ENCODE measurements around the gene ARRB2. TPM values are rescaled to one million over a fixed set of nuclear protein-coding genes. Genes with fewer than 3 reads are reported as not detected.

The ARRB2 gene
- polyA plus RNA-seq, 1 of the 3 experiments (the other 2 are of a cell fraction) = 24.6 TPM

DNA sequence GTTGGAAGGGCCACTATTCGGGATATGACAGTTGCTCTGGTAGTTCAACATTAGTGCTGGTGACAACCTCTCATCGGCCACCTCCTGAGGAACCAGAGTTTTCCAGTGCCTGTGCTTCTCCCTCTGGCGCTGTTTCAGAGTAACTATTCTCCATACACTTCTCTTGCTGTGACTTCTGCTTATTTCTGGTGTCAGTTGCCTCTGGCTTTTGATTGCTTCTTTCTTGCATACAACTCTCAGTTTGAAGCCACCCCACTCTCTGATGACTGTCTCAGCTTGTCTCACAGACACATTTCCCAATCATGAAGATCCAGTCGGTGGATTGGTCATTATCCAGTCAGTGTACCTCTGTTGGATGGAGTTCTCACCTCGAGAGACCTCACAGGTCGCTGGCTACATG is 57.9 kb downstream of the ARRB2 start:
- H2AFZ ChIP-seq (ENCODE audit: low read depth) = no peak overlapping the region
- no peak overlapping the region for H3K27ac ChIP-seq (ENCODE audit: low read depth in 2 of 2, low read length in 1 of 2)
- no peak overlapping the region for H3K4me2 ChIP-seq
- H3K79me2 ChIP-seq (ENCODE audit: insufficient read depth) = no peaks in the 10 kb centered on the region
- H3K36me3 ChIP-seq (replicated peaks in 1 of 2; ENCODE audit: control insufficient read depth in 1 of 2, insufficient read depth in 2 of 2, low read length in 1 of 2) = no peaks in the 10 kb centered on the region
- POLR2A ChIA-PET = no interaction called here
- TF ChIP-seq, protein P1, sequence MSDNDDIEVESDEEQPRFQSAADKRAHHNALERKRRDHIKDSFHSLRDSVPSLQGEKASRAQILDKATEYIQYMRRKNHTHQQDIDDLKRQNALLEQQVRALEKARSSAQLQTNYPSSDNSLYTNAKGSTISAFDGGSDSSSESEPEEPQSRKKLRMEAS (IDR thresholded peaks at IDR 0.05; ENCODE audit: low read depth) = no peak
- TF ChIP-seq SIN3A (IDR thresholded peaks at IDR 0.05; ENCODE audit: borderline replicate concordance, low read depth, low read length) (no peak), NRF1 (IDR thresholded peaks at IDR 0.05; ENCODE audit: low read depth, low read length) (no peak), RXRA (IDR thresholded peaks at IDR 0.05; ENCODE audit: borderline replicate concordance, low read depth) (no peak), NFIC (IDR thresholded peaks at IDR 0.05; ENCODE audit: borderline replicate concordance) (no peak)
- CTCF ChIA-PET = interaction anchor here (0.7 to 1.6 kb wide), 3 partner anchors 18 to 121 kb away, joined by 3 to 6 read pairs (median 3); partner anchors contain the start of gene VMO1
- H3F3A ChIP-seq (replicated peaks; ENCODE audit: insufficient read depth) = no peaks in the 10 kb centered on the region
- H3K4me3 ChIP-seq (ENCODE audit: low read depth in 2 of 2, low read length in 1 of 2) = no peak overlapping the region
- WGBS (ENCODE audit: low lambda C conversion rate) = 26% methylated on average over 6 of the region's 6 CpGs
- no peak for DNase-seq
- no peaks in the 10 kb centered on the region for H4K20me1 ChIP-seq (ENCODE audit: insufficient read depth)
- no peaks in the 10 kb centered on the region for H3K9me2 ChIP-seq
- no peaks in the 10 kb centered on the region for H3K9me3 ChIP-seq
- H3K4me1 ChIP-seq (ENCODE audit: control insufficient read depth in 1 of 2, insufficient read depth in 2 of 2, low read depth in 1 of 2, low read length in 1 of 2) = peaks cover 0 to 10% of the 10 kb centered on the region in 2 experiments; a peak in 1 of 4 replicates
- H3K27me3 ChIP-seq (ENCODE audit: insufficient read depth) = peaks cover 44% of the 10 kb centered on the region
- H3K9ac ChIP-seq = no peak overlapping the region

DNA sequence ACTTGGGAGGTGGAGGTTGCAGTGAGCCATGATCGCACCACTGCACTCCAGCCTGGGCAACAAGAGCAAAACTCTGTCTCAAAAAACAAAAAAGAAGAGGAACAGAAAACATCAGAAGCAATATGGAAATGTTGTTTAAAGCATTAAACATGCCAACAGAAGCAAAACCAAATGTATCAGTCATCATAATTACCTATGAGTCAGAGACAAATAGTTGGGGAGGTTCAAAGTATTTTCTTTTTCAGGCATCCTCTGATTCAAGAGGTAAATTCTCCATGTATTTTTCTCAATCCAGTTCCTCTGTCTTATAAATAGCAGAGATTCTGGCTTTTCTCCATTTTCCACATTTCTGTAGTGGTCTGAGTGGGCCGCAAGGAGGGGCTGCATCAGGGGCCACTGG is 59.2 kb downstream of the ARRB2 start:
- Histone ChIP-seq H3K79me2 (ENCODE audit: insufficient read depth) (no peaks in the 10 kb centered on the region), H3F3A (replicated peaks; ENCODE audit: insufficient read depth) (no peaks in the 10 kb centered on the region), H3K4me3 (ENCODE audit: low read depth in 2 of 2, low read length in 1 of 2) (no peak overlapping the region), H4K20me1 (ENCODE audit: insufficient read depth) (no peaks in the 10 kb centered on the region), H3K27me3 (ENCODE audit: insufficient read depth) (peaks cover 36% of the 10 kb centered on the region), H3K36me3 (replicated peaks in 1 of 2; ENCODE audit: control insufficient read depth in 1 of 2, insufficient read depth in 2 of 2, low read length in 1 of 2) (no peaks in the 10 kb centered on the region), H3K4me2 (no peak overlapping the region), H2AFZ (ENCODE audit: low read depth) (no peak overlapping the region), H3K4me1 (ENCODE audit: control insufficient read depth in 1 of 2, insufficient read depth in 2 of 2, low read depth in 1 of 2, low read length in 1 of 2) (peaks cover 0 to 10% of the 10 kb centered on the region in 2 experiments; a peak in 1 of 4 replicates), H3K27ac (ENCODE audit: low read depth in 2 of 2, low read length in 1 of 2) (no peak overlapping the region), H3K9me3 (no peaks in the 10 kb centered on the region), H3K9me2 (no peaks in the 10 kb centered on the region), H3K9ac (no peak overlapping the region)
- 70% methylated on average over 2 of the region's 2 CpGs for WGBS (ENCODE audit: low lambda C conversion rate)
- POLR2A ChIA-PET = no interaction called here
- TF ChIP-seq FOXJ3 (CRISPR knock-in tag; IDR thresholded peaks at IDR 0.05) (no peak), GATA2 (CRISPR knock-in tag; IDR thresholded peaks at IDR 0.05) (no peak), RXRA (IDR thresholded peaks at IDR 0.05; ENCODE audit: borderline replicate concordance, low read depth) (no peak), RFX5 (IDR thresholded peaks at IDR 0.05; ENCODE audit: low read length) (no peak), CHD2 (IDR thresholded peaks at IDR 0.05; ENCODE audit: low read length, partially characterized antibody) (no peak), TAF1 (IDR thresholded peaks at IDR 0.05; ENCODE audit: borderline replicate concordance, low read depth, low read length) (no peak), POLR2AphosphoS5 (IDR thresholded peaks at IDR 0.05; ENCODE audit: low read depth, low read length) (no peak), GABPA (IDR thresholded peaks at IDR 0.05; ENCODE audit: low read depth) (no peak), FOSL2 (IDR thresholded peaks at IDR 0.05; ENCODE audit: borderline replicate concordance, low read depth) (peak; percentile 17; the same call in 1 of the 2 replicates)
- TF ChIP-seq, protein P2, sequence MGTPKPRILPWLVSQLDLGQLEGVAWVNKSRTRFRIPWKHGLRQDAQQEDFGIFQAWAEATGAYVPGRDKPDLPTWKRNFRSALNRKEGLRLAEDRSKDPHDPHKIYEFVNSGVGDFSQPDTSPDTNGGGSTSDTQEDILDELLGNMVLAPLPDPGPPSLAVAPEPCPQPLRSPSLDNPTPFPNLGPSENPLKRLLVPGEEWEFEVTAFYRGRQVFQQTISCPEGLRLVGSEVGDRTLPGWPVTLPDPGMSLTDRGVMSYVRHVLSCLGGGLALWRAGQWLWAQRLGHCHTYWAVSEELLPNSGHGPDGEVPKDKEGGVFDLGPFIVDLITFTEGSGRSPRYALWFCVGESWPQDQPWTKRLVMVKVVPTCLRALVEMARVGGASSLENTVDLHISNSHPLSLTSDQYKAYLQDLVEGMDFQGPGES (IDR thresholded peaks at IDR 0.05; ENCODE audit: low read depth, low read length) = no peak
- TF ChIP-seq, protein P3, sequence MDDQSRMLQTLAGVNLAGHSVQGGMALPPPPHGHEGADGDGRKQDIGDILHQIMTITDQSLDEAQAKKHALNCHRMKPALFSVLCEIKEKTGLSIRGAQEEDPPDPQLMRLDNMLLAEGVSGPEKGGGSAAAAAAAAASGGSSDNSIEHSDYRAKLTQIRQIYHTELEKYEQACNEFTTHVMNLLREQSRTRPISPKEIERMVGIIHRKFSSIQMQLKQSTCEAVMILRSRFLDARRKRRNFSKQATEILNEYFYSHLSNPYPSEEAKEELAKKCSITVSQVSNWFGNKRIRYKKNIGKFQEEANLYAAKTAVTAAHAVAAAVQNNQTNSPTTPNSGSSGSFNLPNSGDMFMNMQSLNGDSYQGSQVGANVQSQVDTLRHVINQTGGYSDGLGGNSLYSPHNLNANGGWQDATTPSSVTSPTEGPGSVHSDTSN (IDR thresholded peaks at IDR 0.05) = peak; percentile 12; the same call in 1 of the 2 replicates
- CTCF ChIA-PET = interaction anchor here (1.8 kb wide), 1 partner anchor 134 kb away, joined by 5 read pairs; the partner anchor contains the start of gene CHRNE
- no peak for DNase-seq

Other genes with a start within 250 kb of the ARRB2 start
- gene SPNS2, start 211.8 kb upstream of the ARRB2 start, polyA plus RNA-seq (2012; rRNA removed) = 0.08 TPM in 1 of 2 replicates, not detected in the other
- gene MYBBP1A, start 155.2 kb upstream of the ARRB2 start, polyA plus RNA-seq (2012; rRNA removed) = 74.7 and 93.0 TPM in 2 replicates
- gene GGT6, start 150.1 kb upstream of the ARRB2 start, polyA plus RNA-seq (2012; rRNA removed) = not detected in 2 replicates
- not detected in 2 replicates for gene SMTNL2, start 126.1 kb upstream of the ARRB2 start, polyA plus RNA-seq (2012; rRNA removed)
- not detected in 2 replicates for gene ALOX15, start 69.0 kb upstream of the ARRB2 start, polyA plus RNA-seq (2012; rRNA removed)
- gene PELP1, start 6.5 kb upstream of the ARRB2 start, polyA plus RNA-seq (2012; rRNA removed) = 12.2 and 21.8 TPM in 2 replicates
- gene MED11, start 20.8 kb downstream of the ARRB2 start, polyA plus RNA-seq (2012; rRNA removed) = 51.0 and 54.4 TPM in 2 replicates
- 0.06 and 0.08 TPM in 2 replicates for gene ZMYND15, start 29.2 kb downstream of the ARRB2 start, polyA plus RNA-seq (2012; rRNA removed)
- 3.4 and 4.3 TPM in 2 replicates for gene CXCL16, start 29.3 kb downstream of the ARRB2 start, polyA plus RNA-seq (2012; rRNA removed)
- not detected in 2 replicates for gene TM4SF5, start 61.3 kb downstream of the ARRB2 start, polyA plus RNA-seq (2012; rRNA removed)
- gene VMO1, start 75.7 kb downstream of the ARRB2 start, polyA plus RNA-seq (2012; rRNA removed) = 0.76 and 1.3 TPM in 2 replicates
- gene GLTPD2, start 78.3 kb downstream of the ARRB2 start, polyA plus RNA-seq (2012; rRNA removed) = not detected in 2 replicates
- gene PSMB6, start 85.5 kb downstream of the ARRB2 start, polyA plus RNA-seq (2012; rRNA removed) = 325 and 331 TPM in 2 replicates
- 42.5 and 49.2 TPM in 2 replicates for gene PLD2, start 96.5 kb downstream of the ARRB2 start, polyA plus RNA-seq (2012; rRNA removed)
- gene MINK1, start 122.7 kb downstream of the ARRB2 start, polyA plus RNA-seq (2012; rRNA removed) = 53.2 and 64.7 TPM in 2 replicates
- gene C17orf107, start 188.9 kb downstream of the ARRB2 start, polyA plus RNA-seq (2012; rRNA removed) = 0.44 and 0.52 TPM in 2 replicates
- 0.54 and 0.71 TPM in 2 replicates for gene CHRNE, start 192.5 kb downstream of the ARRB2 start, polyA plus RNA-seq (2012; rRNA removed)
- gene GP1BA, start 221.6 kb downstream of the ARRB2 start, polyA plus RNA-seq (2012; rRNA removed) = not detected in 2 replicates
- gene SLC25A11, start 229.4 kb downstream of the ARRB2 start, polyA plus RNA-seq (2012; rRNA removed) = 58.5 and 82.8 TPM in 2 replicates
- 96.5 and 115 TPM in 2 replicates for gene RNF167, start 229.6 kb downstream of the ARRB2 start, polyA plus RNA-seq (2012; rRNA removed)
- 1,627 and 2,484 TPM in 2 replicates for gene PFN1, start 237.9 kb downstream of the ARRB2 start, polyA plus RNA-seq (2012; rRNA removed)
- 29.2 and 32.5 TPM in 2 replicates for gene ENO3, start 240.5 kb downstream of the ARRB2 start, polyA plus RNA-seq (2012; rRNA removed)

Data from SK-N-SH (cell line).